HG03103 (cell line): ENCODE data around the gene PXYLP1.

Source experiments
- ATAC-seq: cut with Tn5 transposase; IDR thresholded peaks from one replicate; pipeline ENCODE4 v1.9.1; 2021; ENCODE audit warnings: low read depth; ENCODE audit not compliant: unreplicated experiment

PXYLP1 gene

GRCh38 chr3:141269961-141270360, 38.3 kb downstream of the PXYLP1 start:
- no peak for ATAC-seq

- ATAC-seq, result no peak
Measured at GRCh38 chr3:141271279-141272030, 39.8 kb downstream of the PXYLP1 start.

DNA sequence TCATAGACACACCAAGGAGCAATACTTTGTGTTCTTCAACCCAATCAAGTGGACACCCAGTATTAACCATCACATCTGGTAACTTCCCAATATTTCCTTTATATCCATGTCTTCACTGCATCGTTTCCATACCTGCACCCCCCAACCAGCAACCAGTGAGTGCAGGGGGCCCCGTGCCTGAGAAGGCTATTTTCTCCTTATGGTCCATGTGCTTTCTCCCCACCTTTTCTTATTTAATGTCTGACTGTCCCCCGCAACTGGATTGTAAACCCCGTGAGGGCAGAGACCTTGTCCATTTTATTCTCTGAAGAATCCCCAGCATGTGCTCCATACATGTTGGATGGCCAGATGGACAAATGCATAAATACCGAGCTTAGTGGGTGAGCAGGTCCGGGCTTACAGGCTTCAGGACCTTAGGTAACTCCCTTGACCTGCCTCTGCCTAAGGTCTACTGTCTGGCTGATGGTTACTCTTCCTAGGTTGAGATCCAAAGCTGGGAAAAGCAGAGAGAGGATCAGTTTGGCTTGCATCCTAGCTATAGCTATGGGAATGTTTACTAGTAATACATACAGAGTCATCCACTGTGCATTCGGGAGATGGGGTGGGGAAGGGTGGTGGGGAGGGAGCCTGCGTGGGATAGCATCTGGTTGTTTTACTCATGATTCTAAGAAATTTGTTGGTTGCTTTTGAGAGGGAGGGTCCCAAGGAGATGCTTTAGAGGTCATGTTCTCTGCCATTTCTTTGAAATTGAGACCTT, 41.5 kb downstream of the PXYLP1 start:
- no peak for ATAC-seq

GRCh38 chr3:141273700-141274410, 42.2 kb downstream of the PXYLP1 start:
- ATAC-seq, result no peak

DNA sequence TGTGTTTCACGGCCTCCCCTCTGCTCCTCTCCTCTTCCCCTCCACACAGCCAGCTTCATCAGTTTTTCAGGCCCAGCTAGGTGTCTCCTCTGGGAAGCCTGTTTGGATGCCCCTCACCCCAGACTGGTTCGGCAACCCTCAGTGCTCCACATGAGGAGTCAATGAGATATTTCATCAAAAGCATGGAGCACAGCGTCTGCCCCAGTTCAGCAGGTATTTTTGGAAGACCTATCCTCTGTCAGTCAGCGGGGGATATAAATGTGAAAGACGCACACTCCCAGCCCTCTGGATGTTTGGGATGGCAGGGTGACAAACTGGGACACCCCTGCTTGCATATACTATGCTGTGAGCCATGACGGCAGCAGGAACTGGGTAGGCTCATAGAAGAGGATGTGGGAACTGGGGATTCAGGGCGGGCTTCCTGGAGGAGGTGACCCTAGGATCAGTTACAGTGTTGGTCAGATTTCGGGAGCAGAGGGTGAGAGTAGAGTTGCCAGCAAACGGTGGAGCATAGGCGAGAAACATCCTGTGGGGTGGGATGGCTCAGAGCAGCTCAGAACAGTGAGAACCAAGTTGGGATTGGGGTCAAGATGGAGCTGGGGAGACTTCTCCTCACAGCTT, 42.9 kb downstream of the PXYLP1 start:
- ATAC-seq, result no peak

- ATAC-seq, result no peak
Measured at GRCh38 chr3:141275032-141275422, 43.4 kb downstream of the PXYLP1 start.

DNA sequence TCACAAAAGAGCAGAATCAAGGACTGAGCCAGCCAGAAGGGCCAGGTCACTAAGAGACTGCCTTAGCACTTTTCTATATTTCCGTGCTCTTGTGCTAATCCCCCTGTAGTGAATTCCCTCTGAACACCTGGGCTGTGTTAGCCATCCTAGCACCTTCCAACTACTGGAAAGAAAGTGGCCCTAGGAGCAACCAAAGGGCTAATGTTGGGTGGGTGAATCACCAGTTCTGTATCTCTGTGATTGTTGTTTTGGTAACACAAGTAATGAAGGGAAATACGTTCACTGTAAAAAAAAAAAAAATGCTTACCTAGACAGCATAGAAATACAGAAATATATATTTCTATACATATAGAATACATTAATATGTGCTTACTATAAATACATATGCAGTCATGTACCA, 43.9 kb downstream of the PXYLP1 start:
- ATAC-seq, result no peak

- no peak for ATAC-seq
Measured at GRCh38 chr3:141275973-141276372, 44.3 kb downstream of the PXYLP1 start.

- no peak for ATAC-seq
Measured at GRCh38 chr3:141276398-141276797, 44.8 kb downstream of the PXYLP1 start.

DNA sequence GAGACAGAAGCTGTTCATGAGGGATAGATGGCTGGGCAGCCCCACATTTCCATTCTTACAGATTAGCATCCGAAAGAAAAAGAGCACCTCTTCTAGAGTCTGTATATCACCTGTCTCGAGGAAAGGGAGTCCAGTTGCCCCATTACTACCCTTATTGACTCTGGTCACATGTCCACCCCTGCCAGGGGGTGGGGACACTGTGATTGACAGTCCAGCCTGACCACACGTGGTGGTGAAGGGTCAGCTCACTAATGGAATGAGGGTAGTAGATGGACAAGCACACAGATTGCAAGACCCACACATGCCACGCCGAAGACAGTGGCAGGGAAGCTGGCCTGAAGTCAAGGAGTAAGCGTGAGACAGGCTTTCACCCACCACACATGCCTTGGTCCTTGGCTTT, 45.8 kb downstream of the PXYLP1 start:
- no peak for ATAC-seq

DNA sequence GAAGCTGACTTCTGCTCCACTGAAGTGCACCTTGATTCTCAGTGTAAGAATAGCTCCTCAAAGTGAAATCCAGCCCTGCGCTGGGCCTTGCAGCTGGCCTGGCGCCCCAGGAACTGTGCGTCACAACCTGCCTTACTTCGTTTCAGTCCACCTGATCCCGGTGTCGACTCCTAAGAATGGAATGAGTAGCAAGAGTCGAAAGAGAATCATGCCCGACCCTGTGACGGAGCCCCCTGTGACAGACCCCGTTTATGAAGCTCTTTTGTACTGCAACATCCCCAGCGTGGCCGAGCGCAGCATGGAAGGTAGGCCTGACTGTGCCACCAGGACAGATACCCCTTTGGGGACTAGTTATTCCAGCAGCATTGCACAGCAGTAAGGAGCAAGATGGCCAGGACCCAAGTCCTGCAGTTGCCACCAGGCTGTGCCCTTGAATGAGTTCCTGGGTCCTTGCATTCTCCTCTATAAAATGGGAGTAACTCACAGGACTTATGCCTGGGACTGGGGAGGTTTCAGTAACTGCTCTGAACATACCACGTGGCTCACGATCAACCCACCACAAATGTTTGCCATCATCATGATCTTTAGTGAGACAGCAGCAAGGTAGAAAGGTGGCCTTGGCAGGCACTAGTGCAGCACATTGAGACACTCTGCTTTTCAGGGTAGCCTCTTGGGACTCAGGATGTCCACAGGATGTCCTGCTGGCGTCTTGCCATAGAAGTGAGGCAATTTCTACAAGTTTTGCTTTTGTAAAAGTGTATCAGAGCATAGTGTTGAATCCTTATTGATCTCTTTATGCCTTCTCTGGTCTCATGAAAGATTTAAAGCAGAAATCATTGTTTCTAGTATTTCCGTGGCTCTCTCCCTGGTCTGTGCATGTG, 46.8 kb downstream of the PXYLP1 start:
- no peak for ATAC-seq

DNA sequence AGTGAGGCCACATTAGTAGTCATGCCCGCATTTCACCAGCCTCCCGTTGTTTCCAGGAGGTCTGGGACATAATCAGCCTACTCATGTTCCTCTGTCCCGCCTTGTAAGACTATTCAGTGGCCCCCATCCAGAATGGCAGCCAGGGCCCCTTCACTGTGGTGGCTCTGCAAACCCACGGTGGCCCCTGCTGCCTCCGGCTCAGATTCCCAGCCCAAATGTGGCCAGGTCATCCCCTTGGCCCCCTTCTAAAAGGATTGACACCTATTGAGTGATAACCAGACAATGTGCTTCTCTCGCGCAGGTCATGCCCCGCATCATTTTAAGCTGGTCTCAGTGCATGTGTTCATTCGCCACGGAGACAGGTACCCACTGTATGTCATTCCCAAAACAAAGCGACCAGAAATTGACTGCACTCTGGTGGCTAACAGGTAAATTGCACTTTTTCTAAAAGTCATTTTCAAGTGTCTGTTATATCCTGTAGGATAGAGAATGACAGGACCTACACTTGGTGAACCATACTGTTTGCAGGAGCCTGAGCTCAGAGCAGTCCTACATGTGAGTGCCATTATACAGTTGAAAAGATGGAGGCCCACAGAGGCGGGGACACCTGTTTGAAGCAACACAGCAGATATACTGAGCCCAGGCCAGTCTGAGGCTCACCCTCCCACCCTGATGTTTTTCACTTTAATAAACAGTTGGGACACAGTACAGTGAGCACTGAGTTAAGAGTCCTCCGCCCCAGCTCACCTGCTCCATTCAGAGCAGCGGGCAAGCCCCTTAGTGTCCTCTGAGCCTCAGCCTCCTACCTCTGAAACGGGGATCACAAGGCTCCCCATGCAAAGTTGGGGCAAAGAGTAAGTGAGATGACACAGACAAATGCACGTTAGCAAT, 47.7 kb downstream of the PXYLP1 start:
- no peak for ATAC-seq

DNA sequence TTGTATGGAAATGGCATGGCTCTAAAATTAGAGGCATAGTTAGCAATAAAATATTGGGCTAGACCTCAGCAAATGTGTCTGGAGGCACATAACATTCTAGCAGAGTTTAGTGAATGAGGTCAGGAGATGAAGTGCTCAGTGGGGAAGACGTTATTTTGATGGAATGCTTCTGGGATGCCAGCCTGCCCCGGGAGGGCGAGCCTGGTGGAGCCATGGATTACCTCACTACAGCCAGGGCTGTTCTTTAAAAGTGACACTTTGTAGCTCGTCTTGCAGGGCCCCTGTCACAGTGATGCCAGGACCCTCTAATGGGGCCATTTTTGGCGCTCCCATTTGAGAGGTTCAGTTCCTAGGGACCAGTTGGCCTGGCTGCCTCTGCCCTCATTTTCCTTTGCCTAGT, 48.5 kb downstream of the PXYLP1 start:
- no peak for ATAC-seq

GRCh38 chr3:141280690-141281089, 49.1 kb downstream of the PXYLP1 start:
- ATAC-seq, result no peak

DNA sequence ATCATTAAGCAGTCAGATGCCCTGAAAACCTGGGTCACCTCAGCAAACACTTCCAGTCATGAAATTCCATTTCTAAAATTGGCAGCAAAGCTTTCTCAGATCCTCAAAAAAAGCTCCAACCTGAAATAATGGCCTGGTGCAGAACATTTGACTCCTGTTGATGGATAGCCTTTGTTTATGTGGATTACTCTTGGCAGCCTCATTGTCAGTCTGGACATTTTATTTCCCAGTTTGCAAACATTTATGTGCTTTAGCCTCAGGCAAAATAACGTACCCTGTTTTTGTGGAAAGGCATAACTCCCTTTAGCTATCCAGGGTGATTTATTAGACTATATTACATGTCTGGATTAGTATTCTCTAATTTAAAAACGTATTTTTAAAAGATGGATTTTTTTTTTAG, 53.9 kb downstream of the PXYLP1 start:
- no peak for ATAC-seq

DNA sequence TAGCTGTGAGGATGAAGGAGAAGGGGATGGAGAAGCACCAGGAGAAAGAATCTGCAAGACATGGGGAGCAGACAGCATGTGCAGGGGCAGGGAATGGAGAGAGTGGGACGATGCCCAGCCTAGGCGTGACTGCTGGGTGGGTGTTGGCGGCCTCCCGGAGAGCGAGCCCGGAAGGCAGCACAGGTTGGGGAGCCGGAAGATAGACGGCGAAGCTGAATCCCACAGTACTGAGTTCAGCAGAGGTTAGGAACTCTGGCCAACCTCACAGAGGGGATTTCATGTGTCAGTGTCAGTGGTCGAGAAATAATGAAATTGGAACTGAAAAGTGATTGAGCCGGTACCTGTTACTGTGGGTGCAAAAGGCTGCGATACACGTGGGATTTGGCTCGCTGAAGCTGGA, 55.2 kb downstream of the PXYLP1 start:
- ATAC-seq, result no peak

- no peak for ATAC-seq
Measured at GRCh38 chr3:141287326-141287725, 55.7 kb downstream of the PXYLP1 start.

DNA sequence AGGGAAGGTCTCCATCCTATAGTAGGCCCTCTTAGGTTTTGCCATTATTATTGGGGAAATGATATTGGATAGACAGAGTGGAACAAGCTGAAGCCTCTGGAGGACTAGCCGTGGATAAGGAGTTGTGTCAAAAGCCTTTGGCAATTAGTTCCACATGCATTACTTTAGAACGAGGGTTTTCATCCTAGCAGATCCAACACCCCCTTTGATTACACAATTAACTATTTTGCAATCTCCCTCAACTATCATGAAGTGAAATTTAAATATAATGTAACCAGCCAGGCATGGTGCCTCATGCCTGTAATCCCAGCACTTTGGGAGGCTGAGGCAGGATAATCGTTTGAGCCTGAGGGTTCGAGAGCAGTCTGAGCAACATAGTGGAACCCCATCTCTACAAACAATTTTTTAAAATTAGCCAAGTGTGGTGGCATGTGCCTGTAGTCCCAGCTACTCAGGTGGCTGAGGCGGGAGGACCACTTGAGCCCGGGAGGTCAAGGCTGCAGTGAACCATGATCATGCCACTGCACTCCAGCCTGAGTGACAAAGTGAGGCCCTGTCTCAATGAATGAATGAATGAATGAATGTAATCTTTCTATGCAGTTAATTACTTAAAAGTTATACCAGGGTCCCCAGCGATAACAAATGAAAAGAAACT, 56.8 kb downstream of the PXYLP1 start:
- ATAC-seq, result no peak
